Stimulated activated CD4-positive, alpha-beta T cell treated with anti-CD3 and anti-CD28 coated beads, Interleukin-4, amount 100 ng/mL, for 4 hours (primary cell): ENCODE measurements around the gene KMT5B.

Experiments
- DNase-seq, 2 experiments: peaks; one replicate each; pipeline ENCODE4 v3.0.0-alpha.2; 2020

The KMT5B gene

DNA sequence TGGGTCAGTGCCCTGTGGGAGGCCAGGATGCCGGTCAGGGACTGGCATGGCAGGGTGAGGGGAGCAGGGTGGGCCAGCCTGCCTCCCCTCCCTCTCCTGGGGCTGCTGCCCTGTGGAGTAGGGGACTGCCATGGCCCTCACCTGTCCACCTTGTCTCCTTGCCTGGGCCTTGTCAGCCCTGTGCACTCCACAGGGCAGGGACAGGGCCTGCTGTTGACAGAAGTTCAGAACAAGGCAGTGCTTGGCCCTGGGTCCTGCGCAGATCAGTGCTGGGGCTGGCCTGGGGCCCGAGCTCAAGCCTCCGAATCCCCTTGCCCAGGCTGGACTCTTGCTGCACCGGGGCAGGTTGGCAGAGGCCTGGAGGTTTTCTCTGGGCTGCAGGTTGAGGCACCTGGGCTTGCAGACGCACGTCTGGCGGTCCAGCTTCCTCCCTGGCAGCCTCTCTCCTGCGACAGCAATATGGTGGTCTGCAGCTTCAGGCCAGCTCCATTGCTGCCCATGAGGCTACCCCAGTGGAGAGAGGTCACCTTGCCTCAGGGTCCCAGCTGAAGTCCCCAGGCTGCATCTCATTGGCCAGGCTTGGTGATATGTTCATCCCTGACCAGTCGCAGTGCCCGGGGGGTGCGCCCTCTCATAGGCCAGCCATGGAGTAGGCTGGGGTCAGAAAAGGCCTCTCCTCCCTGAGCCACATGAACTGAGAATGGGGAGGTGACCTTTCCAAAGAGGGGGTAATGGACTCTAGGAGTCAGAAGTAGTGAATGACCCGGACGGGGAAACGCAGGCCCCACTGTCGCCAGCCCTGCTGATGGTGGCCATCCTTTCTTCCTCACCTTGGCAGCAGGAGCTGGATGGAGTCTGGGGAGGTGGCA lies 70.4 kb downstream of the KMT5B start:
- DNase-seq = no peak

DNA sequence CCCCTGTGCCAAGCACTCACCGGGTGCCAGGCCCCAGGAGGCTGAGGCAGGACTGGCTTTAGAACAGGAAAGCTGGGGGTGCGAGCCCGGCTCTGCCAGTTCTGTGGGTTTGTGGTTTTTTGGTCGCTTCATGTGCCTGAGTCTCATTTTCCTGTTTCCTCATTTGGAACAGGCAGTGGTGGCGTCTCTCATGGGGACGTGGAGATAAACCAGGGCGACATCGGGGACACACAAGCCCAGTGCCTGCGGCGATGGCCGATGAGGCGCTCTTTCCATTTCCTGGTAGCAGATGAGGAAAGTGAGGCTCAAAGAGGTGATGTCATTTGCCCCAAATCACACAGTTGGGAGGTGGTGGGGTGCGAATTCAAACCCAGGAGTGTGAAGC lies 71.1 kb downstream of the KMT5B start:
- DNase-seq = peak; percentile 32 to 65

DNA sequence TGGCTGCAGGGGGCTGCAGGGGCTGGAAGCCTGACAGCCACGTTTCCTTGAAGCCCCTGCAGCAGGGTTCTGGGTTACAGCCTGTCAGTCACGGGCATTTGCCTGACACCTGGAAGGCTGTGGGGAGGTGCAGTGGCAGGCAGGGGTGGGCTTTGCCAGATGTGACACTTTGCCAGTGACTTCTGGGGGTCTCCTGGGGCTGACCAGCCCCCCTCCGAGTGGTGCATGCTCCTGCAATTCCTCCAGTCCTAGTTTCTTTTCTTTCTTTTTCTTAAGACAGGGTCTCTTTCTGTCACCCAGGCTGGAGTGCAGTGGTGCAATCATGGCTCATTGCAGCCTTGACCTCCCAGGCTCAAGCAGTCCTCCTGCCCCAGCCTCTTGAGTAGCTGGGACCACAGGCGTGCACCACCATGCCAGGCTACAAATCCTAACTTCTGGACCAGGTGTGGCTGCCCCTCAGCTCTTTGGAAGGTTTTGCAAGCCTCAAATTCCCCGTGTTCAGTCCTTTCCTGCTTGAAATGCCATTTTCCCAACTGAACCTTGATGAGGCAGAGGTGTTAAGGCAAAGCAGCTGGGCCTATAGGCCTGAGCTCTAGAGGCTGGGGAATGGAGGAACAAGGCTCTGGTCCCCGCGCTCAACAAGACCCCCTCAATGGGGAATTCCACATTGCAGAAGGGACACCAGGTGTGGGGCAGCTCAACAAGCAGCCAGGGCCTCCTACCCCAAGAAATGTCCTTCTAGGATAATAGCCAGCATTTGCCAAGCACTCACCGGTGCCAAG lies 71.7 kb downstream of the KMT5B start:
- no peak for DNase-seq

DNA sequence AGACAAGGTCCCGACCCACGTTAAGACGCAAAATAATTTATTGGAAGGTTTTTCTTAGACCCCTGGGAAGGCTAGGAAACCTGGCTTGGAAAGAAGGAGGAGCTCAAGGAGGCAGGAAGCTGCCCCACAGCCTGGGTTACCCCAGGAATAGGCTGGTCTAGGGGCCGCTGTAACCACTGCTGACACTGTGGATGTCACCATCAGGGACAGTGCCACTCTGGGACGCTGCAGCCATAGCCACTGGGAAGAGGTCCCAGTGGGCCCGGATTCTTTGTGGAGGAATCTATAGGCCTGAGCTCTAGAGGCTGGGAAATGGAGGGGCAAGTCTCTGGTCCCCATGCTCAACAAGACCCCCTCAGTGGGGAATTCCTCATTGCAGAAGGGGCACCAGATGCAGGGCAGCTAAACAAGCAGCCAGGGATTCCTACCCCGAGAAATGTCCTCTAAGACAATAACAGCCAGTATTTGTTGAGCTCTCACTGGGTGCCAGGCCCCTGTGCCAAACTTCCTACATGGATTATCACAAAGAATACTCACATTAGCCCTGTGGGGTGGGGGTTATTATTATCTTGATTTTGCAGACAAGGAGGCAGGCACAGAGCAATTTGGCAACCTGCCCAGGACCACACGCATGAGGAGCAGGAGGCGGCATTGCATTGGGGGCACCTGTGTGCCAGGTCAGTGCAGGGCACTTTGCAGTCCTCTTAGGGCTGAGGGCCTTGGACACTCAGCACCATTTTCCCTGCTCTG lies 72.4 kb downstream of the KMT5B start:
- DNase-seq = no peak

DNA sequence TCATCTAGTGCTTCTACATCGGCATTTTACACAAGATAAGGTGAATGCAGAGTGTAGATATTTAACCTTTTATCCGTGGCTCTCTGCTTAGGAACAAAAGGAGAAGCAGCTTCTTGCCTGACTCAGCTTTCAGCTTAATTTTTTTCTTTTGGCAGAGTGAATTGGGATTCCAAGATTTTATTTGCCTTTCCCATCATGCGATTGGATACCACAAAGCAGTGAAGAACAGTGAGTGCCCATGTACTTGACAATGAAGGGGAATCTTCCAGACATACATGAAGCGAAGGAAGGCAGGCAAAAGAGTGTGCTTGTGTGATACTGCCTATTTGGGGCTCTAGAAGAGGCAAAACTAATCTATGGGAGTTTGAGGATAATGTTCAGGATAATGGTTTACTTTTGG lies 74.9 kb downstream of the KMT5B start:
- no peak for DNase-seq

DNA sequence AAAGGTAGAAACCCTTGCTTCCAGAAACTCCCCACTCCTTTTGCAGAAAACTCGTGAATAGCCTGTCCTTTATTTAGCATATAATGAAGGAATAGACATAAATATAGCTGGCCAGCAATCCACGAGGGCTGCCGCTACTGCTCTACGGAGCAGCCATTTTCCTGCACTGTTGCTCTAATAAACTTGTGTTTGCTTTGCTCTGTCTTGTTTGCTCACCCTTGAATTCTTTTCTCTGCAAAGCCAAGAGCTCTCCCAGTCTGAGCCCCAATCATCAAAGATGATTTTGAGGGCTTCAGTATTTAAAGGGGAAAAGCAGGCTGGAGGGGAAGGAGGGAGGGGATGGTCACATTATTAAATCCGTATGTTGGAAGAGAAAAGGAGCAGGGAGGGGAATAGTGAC lies 75.3 kb downstream of the KMT5B start:
- no peak for DNase-seq

DNA sequence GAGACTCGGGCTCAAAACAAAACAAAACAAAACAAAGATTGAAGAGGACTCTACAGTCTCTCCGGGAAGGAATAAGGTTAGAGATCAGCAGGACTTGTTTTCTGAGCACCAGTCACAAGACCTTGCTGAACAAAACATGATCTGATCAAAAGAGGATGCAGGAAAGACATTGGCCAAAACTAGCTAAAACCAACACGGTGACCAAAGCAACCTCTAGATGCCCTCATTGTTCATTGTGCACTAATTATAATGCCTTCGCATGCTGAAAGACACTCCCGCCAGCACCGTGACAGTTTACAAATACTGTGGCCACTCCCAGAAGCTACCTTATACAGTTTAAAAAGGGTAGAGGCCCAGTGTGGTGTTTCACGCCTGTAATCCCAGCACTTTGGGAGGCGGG lies 76.2 kb downstream of the KMT5B start:
- no peak for DNase-seq

DNA sequence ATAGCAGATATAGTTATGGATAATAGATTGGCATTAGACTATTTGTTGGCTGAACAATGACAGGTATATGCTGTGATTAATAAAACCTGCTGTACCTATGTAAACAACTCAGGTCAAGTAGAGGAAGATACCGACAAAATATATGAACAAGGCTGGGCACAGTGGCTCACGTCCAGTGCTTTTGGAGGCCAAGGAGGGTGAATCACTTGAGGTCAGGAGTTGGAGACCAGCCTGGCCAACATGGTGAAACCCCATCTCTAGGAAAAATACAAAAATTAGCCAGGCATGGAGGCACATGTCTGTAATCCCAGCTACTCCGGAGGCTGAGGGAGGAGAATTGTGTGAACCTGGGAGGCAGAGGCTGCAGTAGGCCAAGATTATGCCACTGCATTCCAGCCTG lies 77.9 kb downstream of the KMT5B start:
- DNase-seq = no peak

DNA sequence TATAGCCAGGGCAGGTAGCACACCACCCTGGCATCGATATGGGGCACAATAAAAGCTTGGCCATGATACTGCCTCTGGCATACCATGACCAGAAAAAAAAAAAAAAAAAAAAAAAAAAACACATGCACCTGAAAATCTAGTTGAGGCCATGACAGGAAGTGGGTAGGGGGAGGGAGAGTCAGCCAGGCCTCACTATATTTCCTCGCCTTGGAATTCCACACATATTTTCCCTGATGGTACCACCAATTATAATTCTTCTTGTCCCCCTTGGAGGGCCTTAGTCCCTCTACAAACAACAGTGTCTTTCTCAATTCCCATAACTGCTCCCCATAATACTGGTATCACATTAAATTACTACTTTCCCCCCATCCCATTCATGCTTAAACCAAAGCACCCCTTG lies 79.3 kb downstream of the KMT5B start:
- no peak for DNase-seq

DNA sequence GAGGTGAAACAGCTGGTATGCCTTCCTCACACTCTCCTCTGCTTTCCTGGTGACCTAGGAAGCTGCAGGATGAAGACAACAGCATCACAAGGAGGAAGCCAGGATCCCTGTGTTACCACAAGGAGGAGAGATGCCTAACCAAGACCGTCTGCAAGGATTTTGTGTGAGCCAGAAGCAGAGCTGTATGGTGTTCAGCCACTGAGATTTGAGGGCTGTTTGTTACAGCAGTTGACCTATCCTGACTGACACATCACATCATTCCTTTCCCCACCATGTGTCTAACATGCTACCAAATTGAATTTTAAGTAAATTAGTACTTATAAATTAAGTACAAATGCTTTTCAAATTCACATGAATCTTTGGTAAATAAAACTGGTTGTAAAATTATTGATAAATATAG lies 83.0 kb downstream of the KMT5B start:
- no peak for DNase-seq

DNA sequence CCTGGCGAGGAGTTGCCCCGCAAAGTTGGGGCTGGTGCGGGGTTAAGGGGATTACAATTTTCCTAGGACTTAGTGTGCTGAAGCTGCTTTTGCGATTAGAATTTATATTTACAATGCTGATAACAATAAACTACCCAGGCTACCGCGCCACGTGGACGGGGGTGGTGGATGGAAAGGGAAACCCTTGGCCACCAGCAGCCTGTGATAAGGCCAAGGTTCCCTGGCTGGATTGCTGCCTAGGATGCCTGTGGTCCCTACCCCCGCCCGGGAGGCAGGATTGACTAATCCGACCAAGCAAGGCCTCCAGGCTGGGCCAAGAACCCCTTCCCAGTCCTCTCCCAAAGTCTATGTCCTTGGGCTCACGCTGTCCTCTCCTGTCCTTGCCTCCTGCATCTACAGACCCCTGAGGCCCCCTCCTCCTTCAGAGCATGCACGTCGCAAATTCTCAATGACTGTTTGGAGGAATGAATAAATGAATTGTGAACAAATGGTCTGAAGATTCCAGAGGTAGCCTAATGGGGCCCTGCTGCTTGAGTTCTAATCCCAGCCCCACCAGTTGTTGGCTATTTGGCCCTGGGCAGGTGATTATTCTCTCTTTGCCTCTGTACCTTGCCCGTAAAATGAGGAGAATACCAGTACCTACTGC lies 84.3 kb downstream of the KMT5B start:
- no peak for DNase-seq

DNA sequence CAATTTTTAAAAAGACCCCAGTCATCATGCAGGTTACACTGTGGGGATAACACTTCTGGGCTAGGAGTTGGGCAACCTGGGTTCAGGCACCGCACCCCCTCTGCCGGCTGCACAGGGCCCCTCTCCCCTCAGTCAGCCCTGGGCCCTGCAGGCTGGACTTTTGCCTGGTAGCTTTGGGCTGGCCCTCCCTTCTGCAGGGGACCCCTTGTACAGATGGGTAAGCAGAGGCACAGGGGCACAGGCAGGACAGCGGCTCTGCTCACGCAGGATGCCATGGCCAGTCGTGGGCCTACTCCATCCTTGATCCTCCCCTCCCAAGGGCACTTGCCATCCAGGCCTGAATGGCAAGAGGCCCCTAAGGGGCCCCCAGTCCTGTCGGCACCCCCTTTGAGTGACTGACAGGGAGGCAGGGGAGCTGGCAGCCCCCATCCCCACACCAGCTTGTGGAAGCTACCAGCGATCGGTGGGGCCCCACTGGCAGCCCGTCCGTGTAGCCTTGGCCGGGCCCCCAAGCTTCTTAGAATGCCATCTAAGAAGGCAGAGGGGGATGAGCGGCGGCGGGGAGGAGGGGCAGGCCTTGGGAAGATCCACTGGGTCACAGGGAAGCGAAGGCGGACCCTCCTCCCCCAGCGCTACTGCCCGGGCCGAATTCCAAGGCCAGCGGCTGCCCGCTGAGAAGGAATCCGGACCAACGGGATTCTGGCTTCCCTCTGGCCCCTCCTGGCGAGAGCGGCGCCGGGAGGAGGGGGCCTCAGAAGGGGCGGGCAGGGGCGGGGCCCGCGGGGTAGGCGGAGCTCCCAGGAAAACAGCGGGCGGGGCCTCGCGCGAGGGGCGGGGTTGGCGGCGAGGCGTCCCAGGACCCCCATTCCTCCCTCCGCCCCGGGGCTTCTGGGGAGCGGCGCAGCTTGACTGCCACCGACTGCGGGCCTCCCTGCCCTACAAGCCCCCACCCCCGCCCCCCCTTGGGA lies 85.1 kb downstream of the KMT5B start:
- no peak for DNase-seq

DNA sequence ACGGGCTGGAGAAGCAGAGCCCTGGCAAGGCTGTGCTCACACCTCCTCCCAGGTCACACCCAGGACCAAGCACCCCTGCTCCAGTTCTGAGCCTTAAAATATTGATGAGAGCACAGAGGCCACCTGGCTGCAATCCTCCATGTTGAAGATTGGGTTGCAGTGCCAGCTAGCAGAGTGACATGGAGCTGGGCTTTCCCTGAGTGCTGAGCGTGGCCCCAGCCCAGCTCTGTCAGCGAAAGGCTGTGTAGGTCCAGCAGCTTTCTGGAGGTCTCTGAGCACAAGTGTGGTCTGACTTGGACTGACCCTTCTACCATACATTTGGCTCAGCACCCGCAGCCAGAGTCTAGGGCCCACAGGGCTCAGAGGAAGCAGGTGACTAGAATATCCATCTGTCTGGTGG lies 87.9 kb downstream of the KMT5B start:
- no peak for DNase-seq

DNA sequence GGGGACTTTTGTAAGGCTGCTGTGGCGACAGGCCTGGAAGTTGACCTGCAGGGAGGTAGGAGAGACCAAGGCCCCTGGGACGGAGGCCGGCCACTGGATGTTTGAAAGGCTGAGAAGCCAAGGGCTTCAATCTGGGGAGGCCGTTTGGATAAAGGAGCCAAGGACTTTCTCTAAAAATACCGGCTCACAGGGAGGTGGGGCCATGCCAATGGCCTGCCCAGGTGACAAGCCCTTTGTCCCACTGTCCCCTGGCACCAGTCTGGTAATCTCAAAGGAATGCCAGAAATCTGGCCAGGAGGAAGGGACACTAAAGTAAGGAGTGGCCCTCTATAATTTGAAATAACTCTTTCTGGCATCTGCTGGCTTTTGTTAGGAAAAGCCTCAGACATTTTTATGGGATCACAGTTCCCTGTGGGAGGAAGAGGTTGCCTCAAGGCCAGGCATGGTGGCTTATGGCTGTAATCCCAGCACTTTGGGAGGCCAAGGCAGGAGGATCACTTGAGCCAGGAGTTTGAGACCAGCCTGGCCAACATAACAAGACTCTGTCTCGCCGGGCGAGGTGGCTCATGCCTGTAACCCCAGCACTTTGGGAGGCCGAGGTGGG lies 90.1 kb downstream of the KMT5B start:
- DNase-seq = no peak

DNA sequence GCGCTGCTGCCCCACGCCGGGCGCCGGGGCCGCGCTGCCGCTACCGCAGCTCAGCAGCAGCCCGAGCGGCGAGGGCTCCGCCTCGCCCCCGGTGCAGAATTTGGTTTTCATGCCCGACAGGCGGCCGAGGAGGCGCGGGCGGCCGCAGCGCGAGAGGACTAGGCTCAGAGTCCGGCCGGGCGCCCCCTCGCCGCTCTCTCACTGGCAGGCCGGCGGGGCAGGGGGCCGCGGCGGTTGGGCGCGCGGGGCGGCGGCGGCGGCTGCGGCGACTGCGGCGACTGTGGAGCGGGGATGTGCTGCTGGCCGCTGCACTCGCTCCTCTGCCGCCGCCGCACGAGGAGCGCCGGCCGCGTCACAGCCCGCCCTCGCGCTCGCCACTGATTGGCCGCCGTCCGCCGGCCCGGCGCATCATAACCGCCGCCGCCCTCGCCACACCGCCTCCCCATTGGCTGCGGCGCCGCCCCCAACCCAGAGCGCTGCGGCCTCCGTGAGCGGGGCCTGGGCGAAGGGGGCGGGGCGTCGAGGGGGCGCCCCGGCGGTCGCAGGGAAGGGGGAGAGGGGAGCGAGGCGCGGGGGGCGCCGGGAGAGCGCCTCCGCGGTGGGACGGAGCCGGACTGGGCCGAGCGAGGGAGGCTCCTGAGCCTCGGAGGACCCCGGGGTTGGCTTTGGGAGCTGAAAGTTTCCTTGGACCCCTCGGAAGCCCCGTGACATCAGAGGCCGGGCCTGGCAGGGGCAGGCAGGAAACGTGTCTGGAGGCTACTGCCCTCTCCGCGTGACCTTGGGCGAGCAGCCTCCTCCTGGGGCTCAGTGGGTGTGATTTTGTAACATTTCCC lies 91.8 kb downstream of the KMT5B start, which contains the start of gene CHKA:
Gene CHKA (minus strand): TSS at position 322 of the 833 bp plus-strand sequence. CDS start 211 bp downstream, at position 111.
- DNase-seq = peak; percentile 88 to 89

DNA sequence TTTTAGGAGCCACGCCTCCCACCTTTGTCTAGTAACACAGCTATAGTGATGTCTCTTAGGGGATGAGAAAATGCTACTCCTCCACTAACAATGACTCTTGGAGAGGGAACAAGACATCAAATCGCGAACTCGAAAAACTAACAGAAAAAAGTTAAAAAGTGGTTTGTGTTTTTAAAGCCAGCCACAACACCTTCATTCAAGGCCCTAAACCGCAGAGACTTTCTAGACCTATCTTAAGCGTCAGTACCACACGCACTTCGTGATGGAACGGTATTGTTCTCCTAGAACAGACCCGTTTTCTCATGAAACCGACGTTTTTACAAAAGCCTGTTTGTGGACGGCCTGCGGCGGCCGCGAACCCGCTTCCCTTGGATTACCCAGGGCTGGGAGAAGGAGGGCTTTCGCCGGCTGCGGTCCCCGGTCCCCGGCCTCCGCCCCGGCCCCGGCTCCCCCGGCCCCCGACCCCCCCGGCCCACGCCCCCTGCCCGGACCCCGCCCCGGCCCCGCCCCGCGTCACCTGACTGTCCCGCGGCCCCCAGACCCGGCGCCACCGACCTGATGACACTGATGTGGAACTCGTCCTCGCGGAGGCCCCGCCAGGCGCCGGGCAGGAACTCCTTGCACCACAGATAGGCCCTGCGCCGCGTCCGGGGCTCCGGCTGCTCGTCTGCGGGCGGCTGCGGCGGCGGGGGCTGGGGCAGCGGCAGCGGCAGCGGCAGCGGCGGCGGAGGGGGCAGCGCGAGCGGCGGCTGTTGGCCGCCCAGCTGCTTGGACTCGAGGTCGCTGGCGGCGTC lies 92.6 kb downstream of the KMT5B start:
- peak; percentile 15 to 37 for DNase-seq

DNA sequence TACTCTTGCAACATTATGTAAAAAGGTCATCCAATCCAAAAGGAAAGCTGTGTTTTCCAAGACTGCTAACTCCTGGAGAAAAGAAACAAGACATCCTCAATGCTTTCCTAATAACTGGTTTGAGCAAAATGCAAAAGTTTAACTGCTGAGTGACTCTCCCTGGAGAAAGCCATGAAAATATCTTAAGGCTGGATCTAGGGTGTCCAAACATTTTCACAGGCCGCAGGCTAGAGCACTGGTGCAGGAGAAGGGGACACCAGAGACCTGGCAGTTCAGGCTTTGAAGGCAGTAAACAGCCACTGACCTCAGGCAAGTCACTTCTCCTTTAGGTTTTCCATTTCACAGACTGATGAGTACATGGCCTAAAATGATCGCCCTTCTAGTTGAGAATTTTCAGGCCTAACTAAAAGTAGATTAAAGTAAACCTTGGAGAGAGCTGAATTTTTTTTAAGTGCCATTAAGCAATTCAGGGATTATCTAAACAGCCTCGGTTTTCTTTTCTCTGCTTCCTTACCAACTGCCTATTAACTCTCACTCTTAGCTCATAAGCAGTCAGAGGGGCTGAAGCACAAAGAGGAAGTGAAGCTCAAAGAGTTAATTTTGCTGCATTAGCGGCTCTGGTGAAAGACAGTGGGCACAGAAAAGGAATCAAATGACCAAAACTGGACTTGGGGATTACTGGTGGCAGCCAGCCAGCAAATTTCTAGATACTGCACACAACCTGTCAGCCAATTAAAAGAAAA lies 94.2 kb downstream of the KMT5B start:
- DNase-seq = no peak

DNA sequence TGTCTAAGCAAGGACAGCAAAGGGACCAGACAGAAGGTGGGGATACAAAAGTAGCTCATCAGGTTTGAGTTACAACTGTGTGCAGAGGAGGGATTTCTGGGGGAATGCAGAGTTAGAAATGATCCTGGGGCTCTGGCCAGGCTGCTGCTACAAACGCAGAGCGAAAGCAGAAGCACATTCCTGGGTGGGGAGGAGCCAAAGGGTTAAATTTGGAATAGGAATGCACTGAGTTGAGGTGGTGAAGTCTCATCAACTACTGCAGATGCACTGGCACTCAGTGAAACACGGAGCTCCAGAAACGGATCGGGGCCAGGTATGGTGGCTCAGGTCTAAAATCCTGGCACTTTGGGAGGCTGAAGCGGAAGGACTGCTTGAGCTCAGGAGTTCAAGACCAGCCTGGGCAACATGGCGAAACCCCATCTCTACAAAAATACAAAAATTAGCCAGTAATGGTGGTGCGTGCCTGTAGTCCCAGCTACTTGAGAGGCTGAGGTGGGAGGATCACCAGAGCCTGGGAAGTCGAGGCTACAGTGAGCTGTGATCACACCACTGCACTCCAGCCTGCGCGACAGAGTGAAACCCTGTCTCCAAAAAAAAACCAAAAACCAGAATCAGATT lies 95.1 kb downstream of the KMT5B start:
- no peak for DNase-seq
